Measurements from ENCODE around the gene SPOP.

The SPOP gene

GRCh38 chr17:49716668-49717364 is 38.9 kb upstream of the SPOP start:
- H3K27ac ChIP-seq, result no peak overlapping the region
- no peak for TF ChIP-seq ZFX (IDR thresholded peaks at IDR 0.05; ENCODE audit: borderline replicate concordance)

GRCh38 chr17:49715717-49716279 is 37.9 kb upstream of the SPOP start:
- TF ChIP-seq ZFX (IDR thresholded peaks at IDR 0.05; ENCODE audit: borderline replicate concordance) (no peak), CTCF (IDR thresholded peaks at IDR 0.05) (no peak)
- no peak overlapping the region for H3K27ac ChIP-seq

GRCh38 chr17:49715216-49715615 is 37.3 kb upstream of the SPOP start:
- TF ChIP-seq ZFX (IDR thresholded peaks at IDR 0.05; ENCODE audit: borderline replicate concordance), result no peak
- no peak for TF ChIP-seq CTCF (IDR thresholded peaks at IDR 0.05)
- no peak overlapping the region for H3K27ac ChIP-seq

GRCh38 chr17:49708515-49709183 is 30.8 kb upstream of the SPOP start:
- no peak for TF ChIP-seq ZFX (IDR thresholded peaks at IDR 0.05; ENCODE audit: borderline replicate concordance)
- peak; percentile 65 for TF ChIP-seq CTCF (IDR thresholded peaks at IDR 0.05)
- peak overlapping the region; percentile 83 for H3K27ac ChIP-seq

- peak within 1 kb of the TSS; percentile 83 for H3K27ac ChIP-seq
Observed at GRCh38 chr17:49707608-49708514, 30.0 kb upstream of the SPOP start, which contains the start of gene SLC35B1. Gene SLC35B1 (minus strand): TSS chr17:49707964. CDS start chr17:49707833, 131 bp downstream.

GRCh38 chr17:49707246-49707607 is 29.3 kb upstream of the SPOP start:
- H3K27ac ChIP-seq, result peak overlapping the region; percentile 83
- TF ChIP-seq ZFX (IDR thresholded peaks at IDR 0.05; ENCODE audit: borderline replicate concordance) (no peak), CTCF (IDR thresholded peaks at IDR 0.05) (no peak)

More at GRCh38 chr17:49707608-49708514, 30.0 kb upstream of the SPOP start, which contains the start of gene SLC35B1:
- no peak for TF ChIP-seq ZFX (IDR thresholded peaks at IDR 0.05; ENCODE audit: borderline replicate concordance)
- TF ChIP-seq CTCF (IDR thresholded peaks at IDR 0.05), result peak; percentile 94

GRCh38 chr17:49705254-49705653 is 27.4 kb upstream of the SPOP start:
- no peak overlapping the region for H3K27ac ChIP-seq
- TF ChIP-seq ZFX (IDR thresholded peaks at IDR 0.05; ENCODE audit: borderline replicate concordance) (no peak), CTCF (IDR thresholded peaks at IDR 0.05) (no peak)
